ENCODE results near the gene RARB. TPM values are rescaled to one million over a fixed set of nuclear protein-coding genes. Genes with fewer than 3 reads are reported as not detected.

Gene RARB
- total and polyA plus RNA-seq, 10 donors = 1.5 to 13.0 (median 7.5) TPM

DNA sequence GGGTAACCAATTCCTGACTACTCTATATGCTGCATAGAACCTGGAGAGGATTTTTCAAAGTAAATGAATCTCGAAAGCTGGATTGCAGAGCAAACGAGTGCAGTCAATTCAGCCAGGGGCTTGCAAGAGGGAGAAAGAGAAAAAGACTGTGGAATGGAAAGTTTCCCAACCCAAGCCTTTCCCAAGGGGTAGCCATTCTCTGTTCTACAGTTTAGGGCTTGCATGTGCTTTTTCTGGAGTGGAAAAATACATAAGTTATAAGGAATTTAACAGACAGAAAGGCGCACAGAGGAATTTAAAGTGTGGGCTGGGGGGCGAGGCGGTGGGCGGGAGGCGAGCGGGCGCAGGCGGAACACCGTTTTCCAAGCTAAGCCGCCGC is 511 bp upstream of the RARB start:
- DNase-seq = no peak
- H3K27me3 ChIP-seq (replicated peaks in 1 of 7) = peaks cover 0 to 58% (median 3%) of the 10 kb centered on the region in 7 donors

DNA sequence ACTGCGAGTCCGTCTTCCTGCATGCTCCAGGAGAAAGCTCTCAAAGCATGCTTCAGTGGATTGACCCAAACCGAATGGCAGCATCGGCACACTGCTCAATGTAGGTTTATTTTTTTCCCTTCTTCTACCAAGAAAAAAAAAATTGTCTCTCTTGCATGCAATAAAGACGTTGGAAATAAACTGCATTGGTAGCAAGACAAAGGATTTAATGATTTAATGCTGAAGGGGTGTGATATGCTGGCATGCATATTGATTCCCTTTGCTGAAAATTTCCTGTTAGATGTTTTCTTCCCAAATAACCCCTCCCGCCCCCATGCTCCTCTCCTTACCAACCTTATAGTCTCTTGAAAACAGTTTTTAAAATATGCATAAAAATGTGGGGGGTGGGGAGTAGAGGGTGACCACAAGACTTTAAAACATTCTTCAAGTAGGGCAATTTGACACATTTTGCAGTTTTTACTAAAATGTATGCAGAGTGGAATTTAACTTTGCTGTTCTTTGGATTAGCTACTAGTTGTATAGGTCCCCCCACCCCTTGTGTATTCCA is 799 bp downstream of the RARB start:
- WGBS, 5 donors = 10 to 25% (median 16%) methylated on average over 6 of the region's 6 CpGs
- no peak for DNase-seq
- H3K27ac ChIP-seq = peak overlapping the region in 7 of 8 donors; percentile 61 to 83 (median 79)
- no peaks in the 10 kb centered on the region for H3K36me3 ChIP-seq
- TF ChIP-seq POLR2A (IDR thresholded peaks at IDR 0.05) (no peak), POLR2AphosphoS5 (IDR thresholded peaks at IDR 0.05) (no peak)
- TF ChIP-seq, protein P1, sequence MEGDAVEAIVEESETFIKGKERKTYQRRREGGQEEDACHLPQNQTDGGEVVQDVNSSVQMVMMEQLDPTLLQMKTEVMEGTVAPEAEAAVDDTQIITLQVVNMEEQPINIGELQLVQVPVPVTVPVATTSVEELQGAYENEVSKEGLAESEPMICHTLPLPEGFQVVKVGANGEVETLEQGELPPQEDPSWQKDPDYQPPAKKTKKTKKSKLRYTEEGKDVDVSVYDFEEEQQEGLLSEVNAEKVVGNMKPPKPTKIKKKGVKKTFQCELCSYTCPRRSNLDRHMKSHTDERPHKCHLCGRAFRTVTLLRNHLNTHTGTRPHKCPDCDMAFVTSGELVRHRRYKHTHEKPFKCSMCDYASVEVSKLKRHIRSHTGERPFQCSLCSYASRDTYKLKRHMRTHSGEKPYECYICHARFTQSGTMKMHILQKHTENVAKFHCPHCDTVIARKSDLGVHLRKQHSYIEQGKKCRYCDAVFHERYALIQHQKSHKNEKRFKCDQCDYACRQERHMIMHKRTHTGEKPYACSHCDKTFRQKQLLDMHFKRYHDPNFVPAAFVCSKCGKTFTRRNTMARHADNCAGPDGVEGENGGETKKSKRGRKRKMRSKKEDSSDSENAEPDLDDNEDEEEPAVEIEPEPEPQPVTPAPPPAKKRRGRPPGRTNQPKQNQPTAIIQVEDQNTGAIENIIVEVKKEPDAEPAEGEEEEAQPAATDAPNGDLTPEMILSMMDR (IDR thresholded peaks at IDR 0.05 in 8 of 11, conservative IDR thresholded peaks at IDR 0.05 in 3 of 11) = no peak
- no peaks in the 10 kb centered on the region for H3K9me3 ChIP-seq
- peaks cover 0 to 22% (median 4%) of the 10 kb centered on the region in 6 donors for H3K4me1 ChIP-seq
- H3K27me3 ChIP-seq (replicated peaks in 1 of 7) = peaks cover 0 to 58% (median 3%) of the 10 kb centered on the region in 7 donors
- H3K4me3 ChIP-seq = peak overlapping the region; percentile 32 to 67 (median 44)
- intact Hi-C loops (cut with DNase I; ENCODE audit: low total_unique reads) = no loop called here

More for the DNA sequence above, 511 bp upstream of the RARB start:
- H3K27ac ChIP-seq = peak overlapping the region in 7 of 8 donors; percentile 61 to 83 (median 79)
- WGBS, 5 donors = 2 to 11% (median 4%) methylated on average over 13 of the region's 13 CpGs
- peaks cover 0 to 16% (median 0%) of the 10 kb centered on the region in 6 donors for H3K4me1 ChIP-seq
- H3K9me3 ChIP-seq = no peaks in the 10 kb centered on the region
- H3K4me3 ChIP-seq = peak overlapping the region; percentile 32 to 67 (median 44)
- TF ChIP-seq POLR2A (IDR thresholded peaks at IDR 0.05) (no peak), POLR2AphosphoS5 (IDR thresholded peaks at IDR 0.05) (no peak)
- TF ChIP-seq, protein P1 (IDR thresholded peaks at IDR 0.05 in 8 of 11, conservative IDR thresholded peaks at IDR 0.05 in 3 of 11) = no peak
- intact Hi-C loops (cut with DNase I; ENCODE audit: low total_unique reads) = no loop called here
- no peaks in the 10 kb centered on the region for H3K36me3 ChIP-seq

DNA sequence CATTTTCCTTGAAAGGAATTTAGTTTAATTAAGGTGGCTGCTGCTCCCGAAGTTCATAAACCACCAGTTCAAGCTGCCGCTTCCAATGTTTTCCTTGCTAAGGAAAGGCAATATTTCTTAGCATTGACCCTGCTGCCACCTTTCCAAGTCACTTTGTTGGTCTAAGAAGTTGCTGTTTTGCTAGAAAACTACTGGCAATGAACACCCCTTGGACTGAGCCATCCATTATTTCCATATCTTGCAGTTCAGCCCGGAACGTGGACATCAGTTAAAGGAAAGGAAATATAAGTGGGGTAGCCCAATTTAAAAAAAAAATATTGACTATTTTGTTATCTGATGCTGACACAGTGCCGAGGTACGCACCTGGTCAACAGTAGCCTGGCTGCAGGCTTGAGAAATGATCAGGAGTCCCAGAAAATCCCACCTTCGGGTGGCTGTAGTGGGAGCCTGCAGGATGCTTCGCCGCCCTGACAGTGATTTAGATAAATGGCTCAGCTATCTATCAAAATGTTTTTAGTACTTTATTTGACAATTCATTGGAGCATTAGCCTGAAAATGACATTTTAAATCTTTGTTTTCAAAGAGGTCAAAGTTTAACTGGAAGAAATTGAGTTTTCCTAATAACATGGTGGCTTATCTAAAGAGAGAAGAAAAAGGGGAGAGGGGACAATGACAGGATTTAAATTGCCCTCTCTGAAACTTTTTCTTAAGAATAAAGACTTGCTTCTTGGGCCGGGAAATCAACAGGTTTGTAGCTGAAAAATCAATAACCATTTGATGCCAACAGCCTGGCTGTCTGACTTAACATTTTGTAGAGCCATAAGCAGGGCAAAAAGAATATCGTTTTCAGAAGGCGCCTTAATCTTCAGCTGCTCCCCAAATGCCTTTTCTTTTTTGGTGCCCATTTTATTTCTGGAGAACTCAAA is 1.6 kb downstream of the RARB start:
- Histone ChIP-seq H3K36me3 (no peaks in the 10 kb centered on the region), H3K27me3 (replicated peaks in 1 of 7) (peaks cover 0 to 58% (median 3%) of the 10 kb centered on the region in 7 donors), H3K9me3 (no peaks in the 10 kb centered on the region), H3K4me1 (peaks cover 0 to 25% (median 6%) of the 10 kb centered on the region in 6 donors), H3K27ac (peak overlapping the region; percentile 27 to 83 (median 74)), H3K4me3 (peak overlapping the region; percentile 32 to 67 (median 44))
- WGBS, 5 donors = 50 to 61% (median 52%) methylated on average over 12 of the region's 12 CpGs
- intact Hi-C loops (cut with DNase I; ENCODE audit: low total_unique reads) = no loop called here
- TF ChIP-seq POLR2A (IDR thresholded peaks at IDR 0.05) (no peak), POLR2AphosphoS5 (IDR thresholded peaks at IDR 0.05) (no peak)
- TF ChIP-seq, protein P1 (IDR thresholded peaks at IDR 0.05 in 8 of 11, conservative IDR thresholded peaks at IDR 0.05 in 3 of 11) = no peak
- no peak for DNase-seq
